Measurements from ENCODE around the gene SLC2A13.

GRCh38 chr12:39946361-39947280 lies 159.3 kb downstream of the SLC2A13 start:
- TF ChIP-seq CTCF (IDR thresholded peaks at IDR 0.05 in 8 of 11, conservative IDR thresholded peaks at IDR 0.05 in 3 of 11), result no peak
- TF ChIP-seq POLR2A (IDR thresholded peaks at IDR 0.05), result no peak
- TF ChIP-seq POLR2AphosphoS5 (IDR thresholded peaks at IDR 0.05), result no peak
